Activated CD4-positive, CD25-positive, alpha-beta regulatory T cell treated with anti-CD3 and anti-CD28 coated beads, Interleukin-2, amount 50 U/mL, for 16 hours (primary cell): ENCODE results near the gene GPATCH2.
"Not testable (repeated sequence)": the region's sequence is repeated elsewhere in the genome, so short reads cannot be mapped to it uniquely, and the experiment has no call there.

Experiments used
- DNase-seq: peaks from one replicate; pipeline ENCODE4 v3.0.0-alpha.2; 2020; ENCODE audit warnings: low read depth, low spot score

GPATCH2 gene

GRCh38 chr1:217449370-217449769 is 181.5 kb downstream of the GPATCH2 start:
- DNase-seq, result no peak

- no peak for DNase-seq
Observed at GRCh38 chr1:217443845-217444244, 187.0 kb downstream of the GPATCH2 start.

DNA sequence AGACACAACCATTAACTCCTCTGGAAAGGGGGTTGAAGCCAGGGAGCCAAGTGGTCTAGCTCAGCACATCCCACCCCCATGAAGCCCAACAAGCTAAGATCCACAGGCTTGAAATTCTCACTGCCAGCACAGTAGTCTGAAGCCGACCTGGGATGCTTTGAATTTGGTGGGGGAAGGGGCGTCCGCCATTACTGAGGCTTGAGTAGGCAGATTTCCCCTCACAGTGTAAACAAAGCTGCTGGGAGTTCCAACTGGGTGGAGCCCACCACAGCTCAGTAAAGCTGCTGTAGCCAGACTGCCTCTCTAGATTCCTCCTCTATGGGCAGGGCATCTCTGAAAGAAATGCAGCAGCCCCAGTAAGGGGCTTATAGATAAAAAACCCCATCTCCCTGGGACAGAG is 193.5 kb downstream of the GPATCH2 start:
- no peak for DNase-seq

GRCh38 chr1:217435204-217435603 is 195.7 kb downstream of the GPATCH2 start:
- DNase-seq, result no peak

DNA sequence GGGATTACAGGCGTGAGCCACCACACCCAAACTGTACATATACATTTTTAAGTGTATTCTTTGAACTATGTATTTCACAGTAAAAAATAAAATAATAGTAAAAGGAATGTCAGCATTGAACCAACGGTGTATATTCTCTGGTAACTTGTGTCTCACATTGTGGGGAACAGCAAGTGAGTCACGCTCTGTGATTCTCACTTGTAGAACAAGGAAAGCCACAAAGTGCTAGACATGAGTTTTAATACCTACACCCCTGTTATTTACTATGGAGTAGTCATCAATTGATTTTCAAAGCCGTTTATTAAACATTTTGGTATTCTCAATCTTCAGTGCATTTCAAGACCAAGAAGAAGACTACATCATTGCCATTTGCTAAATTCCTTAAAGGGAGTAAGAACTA is 197.2 kb downstream of the GPATCH2 start:
- DNase-seq, result no peak

- DNase-seq, result no peak
Observed at GRCh38 chr1:217432339-217432738, 198.6 kb downstream of the GPATCH2 start.

- no peak for DNase-seq
Observed at GRCh38 chr1:217431395-217431794, 199.5 kb downstream of the GPATCH2 start.

DNA sequence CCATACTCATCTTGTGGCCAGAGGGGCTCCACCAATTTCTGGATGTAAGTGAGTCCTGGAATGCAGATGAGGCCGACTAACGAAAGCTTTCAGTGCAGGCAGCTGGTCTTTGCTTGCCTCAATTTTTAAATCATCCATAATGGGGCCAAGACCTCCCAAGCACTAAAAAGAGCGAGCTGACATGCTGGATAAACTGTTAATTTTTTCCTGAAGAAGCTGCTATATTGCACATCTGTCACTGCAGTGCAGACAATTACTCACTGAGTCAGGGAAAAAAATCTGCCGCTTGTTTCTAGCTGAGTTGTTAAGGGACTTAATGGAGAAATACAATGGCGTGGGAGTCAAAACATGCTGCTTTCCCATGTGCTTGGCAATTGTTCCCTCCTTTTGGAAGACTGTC is 205.5 kb downstream of the GPATCH2 start:
- DNase-seq, result no peak

- no peak for DNase-seq
Observed at GRCh38 chr1:217419194-217419551, 211.7 kb downstream of the GPATCH2 start.

- no peak for DNase-seq
Observed at GRCh38 chr1:217418269-217419193, 212.4 kb downstream of the GPATCH2 start.

DNA sequence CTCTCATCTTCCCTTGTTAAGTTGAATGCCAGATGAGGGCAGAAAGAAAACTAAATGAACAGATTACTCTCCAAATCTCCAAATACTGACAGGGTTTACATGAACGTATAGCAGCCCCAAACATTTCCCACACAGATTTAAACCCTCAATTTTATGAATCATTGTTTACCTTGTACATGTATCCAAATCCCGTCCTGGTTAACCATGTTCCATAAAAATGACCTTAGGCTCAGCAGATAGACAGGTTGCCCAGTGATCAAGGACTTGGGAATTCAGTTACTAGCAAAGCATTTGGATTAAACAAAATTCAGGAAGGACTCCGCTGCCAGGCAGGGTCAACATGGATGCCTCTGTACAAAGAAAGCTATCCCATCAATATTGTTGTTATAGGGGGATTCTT is 213.5 kb downstream of the GPATCH2 start:
- no peak for DNase-seq

GRCh38 chr1:217407534-217408001 is 223.3 kb downstream of the GPATCH2 start:
- no peak for DNase-seq

DNA sequence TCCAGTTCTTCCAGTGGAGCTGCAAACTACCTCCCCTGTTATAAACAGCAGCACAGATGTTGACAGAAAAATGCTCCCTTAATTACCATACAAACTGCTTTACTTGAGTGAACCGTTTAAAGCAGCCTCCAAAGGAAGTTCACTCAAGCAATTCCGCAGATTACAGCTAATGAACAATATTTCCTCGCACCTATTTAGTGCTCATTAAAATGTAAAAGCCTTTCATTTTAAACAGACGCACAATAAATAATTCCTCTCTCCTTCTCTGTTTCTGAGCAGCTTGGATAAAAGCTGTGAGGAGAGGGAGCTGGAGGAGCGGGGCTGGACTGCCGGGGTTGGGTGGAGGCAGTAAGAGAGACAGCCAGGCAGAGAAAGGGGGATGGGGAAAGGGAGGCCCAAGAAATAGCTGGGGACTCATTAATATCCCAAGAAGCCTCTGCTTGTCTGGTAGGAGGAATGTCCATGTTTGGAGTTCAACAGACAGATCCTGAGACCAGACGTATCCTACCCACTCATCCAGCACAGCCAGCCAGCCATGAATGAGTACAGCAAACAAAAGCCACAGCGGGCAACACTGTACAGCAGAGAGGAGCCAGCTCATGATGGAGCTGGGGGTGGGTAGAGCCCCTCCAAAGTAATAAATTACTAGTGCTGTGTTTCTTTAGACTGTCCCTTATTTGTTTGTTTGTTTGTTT is 227.7 kb downstream of the GPATCH2 start:
- no peak for DNase-seq

DNA sequence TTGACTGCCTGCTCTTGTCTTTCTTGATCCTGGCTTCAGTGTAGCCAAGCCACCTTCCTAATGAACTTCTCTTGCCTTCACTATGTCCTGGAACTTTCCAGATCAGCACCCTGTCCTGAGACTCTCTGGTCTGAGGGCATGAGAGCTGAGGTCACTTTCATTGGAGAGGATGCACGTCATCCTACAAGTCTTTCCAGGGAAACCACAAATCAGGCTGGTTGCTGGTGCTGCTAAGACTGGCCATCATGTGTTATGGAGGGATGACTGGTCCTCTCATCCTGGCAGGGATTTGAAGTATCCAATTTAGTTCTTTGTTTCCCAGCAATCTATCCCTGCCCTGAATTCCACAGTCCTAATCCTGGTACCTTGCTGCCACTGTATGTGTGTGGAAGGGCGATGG is 228.6 kb downstream of the GPATCH2 start:
- no peak for DNase-seq

DNA sequence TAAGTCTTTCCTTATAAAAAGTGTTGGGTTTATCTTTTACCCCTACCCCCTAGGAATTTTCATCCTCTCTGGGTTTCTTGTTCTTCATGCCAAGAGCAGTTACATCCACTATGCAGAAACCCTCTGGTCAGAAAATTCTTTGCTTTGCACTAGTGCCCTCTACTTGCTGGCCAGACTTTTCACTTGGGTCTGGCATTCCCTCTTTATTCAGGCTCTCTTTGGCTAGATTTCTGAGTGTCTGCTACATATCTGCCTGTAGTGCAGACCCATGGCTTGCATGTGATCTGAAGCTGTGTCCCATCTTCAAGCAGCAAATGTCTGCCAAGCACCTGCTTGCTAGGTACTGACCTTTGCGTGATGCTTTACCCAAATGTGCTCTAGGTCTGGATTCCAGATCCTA is 237.0 kb downstream of the GPATCH2 start:
- DNase-seq, result no peak

- DNase-seq, result no peak
Observed at GRCh38 chr1:217392441-217392840, 238.4 kb downstream of the GPATCH2 start.

DNA sequence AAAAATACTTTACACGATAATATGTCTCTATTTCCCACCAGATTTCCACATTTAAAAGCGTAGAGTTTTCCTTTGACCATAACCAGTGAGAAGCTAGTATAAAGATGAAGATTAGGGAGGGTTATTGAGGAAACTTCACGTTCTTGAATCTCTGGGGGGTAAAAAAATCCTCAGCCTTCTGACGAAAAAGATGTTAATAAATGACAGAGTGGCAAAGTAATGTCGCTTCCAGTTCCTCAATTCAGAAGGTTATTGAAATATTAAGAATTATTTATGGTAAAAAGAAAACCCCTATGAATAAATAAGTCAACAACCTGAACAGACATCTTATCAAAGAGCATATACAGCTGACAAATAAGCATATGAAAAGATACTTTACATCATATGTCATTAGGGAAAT is 241.0 kb downstream of the GPATCH2 start:
- no peak for DNase-seq

DNA sequence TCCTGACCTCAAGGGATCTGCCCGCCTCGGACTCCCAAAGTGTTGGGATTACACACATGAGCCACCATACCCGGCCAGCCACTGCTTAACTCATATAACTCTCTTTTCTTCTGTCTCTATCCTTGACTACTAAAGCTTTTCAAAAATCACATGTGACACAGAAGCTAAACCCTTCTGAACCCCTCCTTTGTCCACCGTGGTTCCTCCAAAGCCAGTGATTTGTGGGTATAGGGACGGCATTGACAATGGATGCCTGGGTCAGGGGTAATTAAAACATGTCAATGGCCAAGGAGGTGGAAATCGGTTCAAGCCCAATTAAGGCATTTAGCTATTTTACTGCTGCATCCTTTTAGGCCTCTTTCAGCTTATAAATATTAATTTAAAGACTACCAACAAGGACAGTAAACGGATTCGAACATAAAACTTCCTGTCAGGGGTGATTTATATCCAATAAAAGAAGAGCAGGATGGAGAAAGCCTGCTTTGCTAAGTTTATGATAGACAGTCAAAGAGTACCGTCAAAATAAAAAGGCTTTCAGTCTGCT is 242.3 kb downstream of the GPATCH2 start:
- no peak for DNase-seq

- not testable (repeated sequence) for DNase-seq
Observed at GRCh38 chr1:217381773-217382172, 249.1 kb downstream of the GPATCH2 start.

GRCh38 chr1:217379804-217380203 is 251.1 kb downstream of the GPATCH2 start:
- not testable (repeated sequence) for DNase-seq

DNA sequence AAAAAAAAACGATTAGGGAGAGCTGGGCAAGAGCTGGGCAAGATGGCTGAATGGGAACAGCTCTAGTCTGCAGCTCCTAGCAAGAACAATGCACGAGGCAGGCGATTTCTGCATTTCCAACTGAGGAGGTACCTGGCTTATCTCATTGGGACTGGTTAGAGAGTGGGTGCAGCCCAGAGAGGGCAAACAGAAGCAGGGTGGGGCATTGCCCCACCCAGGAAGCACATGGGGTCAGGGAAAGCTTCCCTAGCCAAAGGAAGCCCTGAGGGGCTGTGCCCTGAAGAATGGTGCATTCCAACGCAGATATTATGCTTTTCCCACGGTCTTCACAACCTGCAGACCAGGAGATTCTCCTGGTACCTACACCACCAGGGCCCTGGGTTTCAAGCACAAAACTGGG is 251.6 kb downstream of the GPATCH2 start:
- no peak for DNase-seq
